Measurements from ENCODE around the gene ZFP92.
"Not testable (repeated sequence)": the region's sequence is repeated elsewhere in the genome, so short reads cannot be mapped to it uniquely, and the experiment has no call there.

The ZFP92 gene, protein sequence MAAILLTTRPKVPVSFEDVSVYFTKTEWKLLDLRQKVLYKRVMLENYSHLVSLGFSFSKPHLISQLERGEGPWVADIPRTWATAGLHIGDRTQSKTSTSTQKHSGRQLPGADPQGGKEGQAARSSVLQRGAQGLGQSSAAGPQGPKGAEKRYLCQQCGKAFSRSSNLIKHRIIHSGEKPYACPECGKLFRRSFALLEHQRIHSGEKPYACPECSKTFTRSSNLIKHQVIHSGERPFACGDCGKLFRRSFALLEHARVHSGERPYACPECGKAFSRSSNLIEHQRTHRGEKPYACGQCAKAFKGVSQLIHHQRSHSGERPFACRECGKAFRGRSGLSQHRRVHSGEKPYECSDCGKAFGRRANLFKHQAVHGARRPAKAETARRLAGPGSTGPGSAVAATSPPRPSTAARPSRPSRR

DNA sequence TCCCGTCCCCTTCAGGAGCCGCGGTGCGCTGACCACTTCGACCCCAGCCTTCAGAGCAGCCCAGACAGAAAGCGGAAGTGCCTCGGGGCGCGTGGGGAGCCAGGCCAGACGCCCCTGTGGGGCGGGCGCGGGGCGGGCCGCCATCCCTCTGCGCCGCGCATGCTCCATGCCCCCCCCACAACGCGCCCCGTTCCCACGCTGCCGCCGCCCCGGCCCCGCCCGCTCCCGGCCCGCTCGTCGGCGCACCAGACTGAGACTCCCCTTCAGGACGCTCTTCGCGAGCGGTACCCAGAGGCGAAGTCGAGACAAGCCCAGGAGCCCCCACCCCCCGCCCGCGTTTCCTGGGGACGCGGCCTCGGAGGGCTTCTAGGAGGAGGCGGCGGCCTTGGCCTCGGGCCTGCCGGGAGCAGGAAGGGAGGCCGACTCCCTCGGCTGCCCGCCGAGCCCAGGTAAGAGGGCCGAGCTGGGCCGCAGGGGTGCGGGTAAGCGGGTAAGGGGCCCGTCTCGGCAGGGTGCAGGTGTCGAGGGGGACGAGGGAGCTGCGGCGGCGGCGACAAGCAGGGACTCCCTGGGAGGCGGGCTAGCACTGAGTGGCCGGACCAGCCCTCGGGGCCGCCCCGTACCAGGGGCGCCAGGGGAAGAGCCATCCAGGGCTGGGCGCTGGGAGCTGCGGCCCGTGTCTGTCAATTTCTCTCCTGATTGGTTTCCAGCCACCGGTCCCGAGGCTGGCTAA, at the start of gene ZFP92:
Gene ZFP92 (plus strand): TSS at position 218 of the 733 bp plus-strand sequence. CDS start 6,851 bp downstream, outside the sequence.
- no peak for DNase-seq (ENCODE audit: low read depth)

DNA sequence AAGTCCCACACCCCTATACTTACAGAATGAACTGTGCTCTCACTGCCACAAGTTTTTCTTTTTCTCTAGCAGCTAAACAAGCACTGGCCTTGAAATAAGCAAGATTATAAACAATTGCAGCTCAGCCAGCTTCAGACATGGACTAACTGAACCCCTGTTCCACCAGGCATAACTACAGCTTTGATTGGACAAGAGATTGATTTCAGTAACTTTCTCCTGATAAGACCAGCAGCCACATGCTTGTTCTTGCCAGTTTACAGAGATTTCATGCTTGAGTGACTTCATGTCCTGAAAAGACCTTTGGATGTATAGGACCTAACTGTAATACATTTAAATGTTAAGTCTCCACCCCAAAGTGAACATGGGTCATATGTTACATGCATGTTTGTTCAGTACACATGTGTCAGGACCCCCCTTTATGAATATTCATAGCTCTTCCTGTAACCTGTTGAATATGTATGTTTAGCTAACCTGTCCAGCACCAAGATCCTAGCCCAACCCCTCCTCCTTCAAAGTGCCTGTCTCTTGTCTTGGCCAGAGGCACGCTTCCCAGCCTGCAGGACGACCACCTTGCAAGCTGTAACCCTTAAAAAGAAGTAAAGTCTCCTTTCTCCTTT, 49.4 kb upstream of the ZFP92 start:
- no peak for DNase-seq (ENCODE audit: low read depth)

DNA sequence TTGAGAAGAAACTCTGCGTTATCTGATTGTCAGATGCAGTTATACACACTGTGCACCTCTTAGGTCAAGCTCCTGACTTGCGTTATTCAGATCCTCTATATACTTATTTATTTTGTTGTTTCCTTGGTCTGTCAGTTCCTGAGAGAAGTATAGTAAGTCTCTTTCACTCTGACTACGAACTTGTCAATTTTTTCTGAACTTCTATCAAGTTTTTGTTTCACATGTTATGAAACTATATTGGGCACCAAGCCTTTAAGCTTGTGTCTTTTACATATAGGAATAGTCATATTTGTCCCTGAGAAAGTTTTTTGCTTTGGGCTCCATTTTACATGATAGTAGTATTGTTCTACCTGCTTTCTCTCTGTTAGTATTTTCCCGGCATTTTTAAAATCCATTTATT, 45.6 kb upstream of the ZFP92 start:
- no peak for DNase-seq (ENCODE audit: low read depth)

DNA sequence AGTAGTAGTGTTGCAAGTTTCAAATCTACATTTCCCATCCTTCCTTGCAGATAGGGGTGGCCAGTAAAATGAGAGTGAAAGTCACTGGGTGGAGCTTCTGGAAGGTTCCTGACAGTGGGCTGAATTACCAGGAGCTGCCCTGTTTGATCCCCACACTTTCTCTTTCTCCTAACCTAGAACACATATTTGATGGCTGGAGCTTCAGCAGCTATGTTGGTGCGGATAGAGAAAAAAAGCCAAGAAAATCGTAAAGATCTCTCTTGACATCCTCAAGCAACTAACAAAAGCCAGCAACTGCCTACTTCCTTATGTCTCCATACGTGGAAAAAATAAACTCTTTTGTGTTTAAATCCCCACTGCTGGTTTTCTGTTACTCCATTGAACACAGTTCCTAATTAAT, 45.2 kb upstream of the ZFP92 start:
- no peak for DNase-seq (ENCODE audit: low read depth)

DNA sequence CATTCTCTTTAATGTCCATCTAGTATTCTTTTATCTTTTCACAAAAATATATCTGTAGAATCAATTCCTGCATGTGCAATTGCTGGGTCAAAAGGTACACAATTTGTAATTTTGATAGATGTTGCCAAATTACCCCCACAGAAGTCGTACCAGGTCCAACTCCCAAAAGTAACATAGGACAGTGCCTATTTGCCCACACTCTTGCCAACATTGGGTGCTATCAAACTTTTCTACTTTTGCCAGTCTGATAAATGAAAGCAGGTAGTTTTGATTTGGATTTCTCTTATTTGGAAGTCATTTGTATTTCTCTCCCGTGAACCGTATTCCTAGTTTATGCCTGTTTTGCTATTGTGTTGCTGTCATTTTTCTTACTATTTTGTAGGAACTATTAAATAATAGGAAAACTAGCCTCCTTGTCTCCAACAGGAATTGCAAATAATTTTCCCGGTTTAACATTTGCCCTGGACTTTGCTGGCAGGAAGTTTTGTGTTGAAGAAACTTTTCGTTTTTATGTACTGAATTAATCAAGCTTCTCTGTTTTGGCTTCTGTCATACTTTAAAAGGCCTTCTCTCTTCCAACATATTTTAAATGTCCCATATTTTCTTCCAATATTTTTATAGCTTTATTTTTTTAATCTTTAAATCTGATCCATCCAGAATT, 44.3 kb upstream of the ZFP92 start:
- no peak for DNase-seq (ENCODE audit: low read depth)

DNA sequence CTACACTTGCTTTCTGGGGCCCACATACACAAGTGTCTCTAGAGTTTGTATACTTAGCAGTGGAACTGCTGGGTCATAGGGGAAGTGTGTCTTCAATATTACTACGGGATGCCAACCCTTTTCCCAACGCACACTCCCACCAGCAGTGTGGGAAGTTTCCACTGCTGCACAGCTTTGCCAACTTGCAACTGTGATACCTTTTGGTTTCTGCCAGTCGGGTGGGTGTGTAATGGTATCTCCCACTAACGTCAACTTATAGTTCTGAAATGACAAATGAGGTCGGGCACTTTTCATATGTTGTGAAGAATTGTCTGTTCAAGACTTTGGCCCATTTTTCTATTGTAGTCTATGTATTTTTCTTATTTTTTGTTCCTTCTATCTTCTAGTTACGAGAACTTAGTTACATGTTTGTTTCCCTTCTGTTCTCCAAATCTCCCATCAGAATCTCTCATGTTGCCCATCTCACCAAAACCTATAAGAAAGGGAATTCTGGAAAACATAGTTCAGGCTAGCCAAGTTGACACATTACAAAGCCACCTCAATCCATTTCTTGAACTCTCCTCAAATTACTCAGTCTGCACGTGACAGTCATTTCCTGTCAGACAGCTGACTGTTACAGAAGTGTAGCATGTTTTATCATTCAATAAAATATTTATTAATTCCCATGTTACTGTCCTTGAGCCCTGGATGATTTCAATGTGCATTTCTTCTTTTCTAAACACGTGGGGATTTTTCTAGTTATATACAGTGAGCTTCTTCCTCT, 40.8 kb upstream of the ZFP92 start:
- DNase-seq (ENCODE audit: low read depth), result no peak

DNA sequence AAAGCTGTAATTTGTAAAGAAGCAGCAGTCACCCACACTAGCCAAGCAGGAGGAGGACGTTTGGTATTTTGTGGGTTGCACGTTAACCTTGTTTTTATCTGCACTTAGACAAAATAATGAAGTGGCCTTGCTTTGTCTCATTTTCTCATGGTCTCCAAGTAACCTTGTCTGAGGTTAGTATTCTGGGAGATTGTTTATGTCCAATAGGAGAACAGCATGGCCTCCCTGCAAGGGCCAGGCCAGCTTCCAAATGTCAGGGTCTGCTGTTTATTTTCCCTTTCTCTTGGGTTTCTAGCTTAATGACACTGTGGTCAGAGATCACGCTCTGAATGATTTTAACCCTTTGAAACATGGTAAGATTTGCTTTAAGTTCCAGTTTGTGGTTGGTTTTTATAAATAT, 40.0 kb upstream of the ZFP92 start:
- no peak for DNase-seq (ENCODE audit: low read depth)

DNA sequence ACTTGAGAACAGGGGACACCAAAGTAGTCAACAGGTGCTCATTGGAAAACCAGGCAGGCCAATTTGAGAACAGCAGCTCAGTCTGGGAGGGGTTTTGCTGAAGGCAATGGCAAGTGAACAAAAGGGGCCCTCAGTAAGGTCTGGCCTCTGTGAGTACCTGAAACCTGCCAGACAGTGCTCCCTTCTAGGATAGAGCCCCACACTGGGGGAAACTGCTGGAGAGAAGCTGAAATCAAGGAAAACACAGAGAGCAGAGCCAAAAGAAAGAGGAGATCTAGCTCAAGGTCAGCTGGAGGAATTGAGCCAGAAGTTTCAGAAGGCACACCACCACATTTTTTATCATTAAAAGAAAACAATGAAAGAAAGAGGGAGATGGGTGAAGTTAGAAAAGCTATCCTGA, 38.3 kb upstream of the ZFP92 start:
- no peak for DNase-seq (ENCODE audit: low read depth)

DNA sequence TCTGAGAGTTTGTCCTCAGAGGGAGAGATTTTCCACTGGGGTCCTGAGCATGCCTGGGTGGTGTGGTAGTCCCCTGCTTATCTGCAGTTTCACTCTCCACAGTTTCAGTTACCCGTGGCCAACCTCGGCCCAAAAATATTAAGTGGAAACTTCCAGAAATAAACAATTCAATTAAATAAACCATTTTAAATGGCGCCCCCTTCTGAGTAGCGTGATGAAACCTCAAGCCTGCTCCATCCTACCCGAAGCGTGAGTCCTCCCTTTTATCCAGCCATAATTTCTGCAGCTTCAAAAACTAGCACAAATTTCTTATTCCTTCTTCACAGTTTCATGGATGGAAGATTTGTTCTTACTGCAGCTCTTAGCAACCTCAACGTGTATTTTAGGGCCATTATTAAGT, 36.8 kb upstream of the ZFP92 start:
- DNase-seq (ENCODE audit: low read depth), result no peak

DNA sequence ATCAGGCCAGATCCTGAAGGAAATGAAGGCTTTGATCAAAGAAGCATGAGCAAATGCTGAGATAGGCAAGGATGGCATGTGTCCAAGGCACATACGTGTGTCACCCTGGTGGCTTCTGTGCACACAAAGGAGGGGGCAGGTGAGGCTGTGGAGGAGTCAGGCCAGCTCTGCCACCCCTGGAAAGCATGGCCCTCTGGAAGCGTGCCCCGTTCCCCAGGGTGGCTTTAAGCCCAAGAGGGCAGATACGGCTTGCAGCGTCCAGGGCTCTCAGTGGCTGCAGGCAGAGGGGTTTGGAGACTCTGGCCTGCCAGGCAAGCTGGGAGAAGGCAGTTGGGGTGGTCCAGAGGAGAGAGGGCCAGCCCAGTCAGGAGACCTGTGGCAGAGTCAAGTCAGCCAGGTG, 35.7 kb upstream of the ZFP92 start:
- DNase-seq (ENCODE audit: low read depth), result no peak

DNA sequence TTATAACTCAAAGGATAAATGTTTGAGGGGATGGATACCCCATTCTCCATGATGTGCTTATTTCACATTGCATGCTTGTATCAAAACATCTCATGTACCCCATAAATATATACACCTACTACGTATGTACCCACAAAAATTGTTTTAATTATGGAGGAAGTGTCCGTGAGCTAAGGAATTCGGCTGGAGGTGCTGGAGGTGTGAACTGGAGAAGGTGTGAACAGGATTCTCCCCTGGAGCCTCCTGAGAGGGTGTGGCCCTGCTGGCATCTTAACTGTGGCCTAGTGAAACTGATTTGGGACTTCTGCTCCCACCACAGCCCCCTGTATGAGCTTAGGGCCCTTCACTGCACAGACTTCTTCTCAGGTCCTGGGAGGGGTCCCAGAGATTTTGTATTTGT, 33.5 kb upstream of the ZFP92 start:
- DNase-seq (ENCODE audit: low read depth), result no peak

DNA sequence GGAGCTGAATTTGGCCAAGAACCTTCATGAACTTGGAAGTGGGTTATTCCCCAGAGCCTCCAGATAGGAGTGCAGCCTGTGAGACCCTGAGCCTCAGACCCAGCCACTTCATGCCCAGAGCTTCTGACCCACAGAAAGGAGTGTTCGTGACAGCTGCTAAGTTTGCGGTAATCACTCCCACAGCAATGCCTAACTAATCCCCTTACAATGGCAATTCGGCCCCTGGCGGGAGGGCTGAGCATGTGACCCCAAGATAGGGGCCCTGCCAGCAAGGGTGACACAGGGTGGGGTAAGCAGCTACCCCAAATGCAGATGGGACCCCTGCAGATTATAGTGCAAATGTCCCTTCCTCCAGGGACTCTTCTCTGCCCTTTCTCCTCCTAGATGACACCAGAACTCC, 32.7 kb upstream of the ZFP92 start:
- DNase-seq (ENCODE audit: low read depth), result no peak

DNA sequence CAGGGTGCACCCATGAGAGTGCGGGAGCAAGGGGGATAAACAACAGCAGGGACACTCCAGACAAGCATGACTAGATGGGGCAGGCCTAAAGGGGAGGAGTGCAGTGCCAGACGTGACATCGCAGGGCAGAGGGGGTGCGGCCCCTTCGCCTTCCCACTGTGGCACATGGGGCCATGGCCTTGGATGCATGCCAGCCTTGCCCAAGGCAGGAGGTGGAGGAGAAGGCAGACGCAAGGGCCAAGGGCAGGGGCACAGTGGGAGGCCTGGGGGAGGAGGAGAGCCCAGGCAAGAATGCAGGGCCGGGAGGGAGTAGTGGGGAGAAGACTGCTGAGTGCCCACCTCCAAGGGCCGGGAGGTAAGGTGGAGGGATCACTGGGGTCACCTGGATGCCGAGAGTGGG, 31.8 kb upstream of the ZFP92 start:
- no peak for DNase-seq (ENCODE audit: low read depth)

DNA sequence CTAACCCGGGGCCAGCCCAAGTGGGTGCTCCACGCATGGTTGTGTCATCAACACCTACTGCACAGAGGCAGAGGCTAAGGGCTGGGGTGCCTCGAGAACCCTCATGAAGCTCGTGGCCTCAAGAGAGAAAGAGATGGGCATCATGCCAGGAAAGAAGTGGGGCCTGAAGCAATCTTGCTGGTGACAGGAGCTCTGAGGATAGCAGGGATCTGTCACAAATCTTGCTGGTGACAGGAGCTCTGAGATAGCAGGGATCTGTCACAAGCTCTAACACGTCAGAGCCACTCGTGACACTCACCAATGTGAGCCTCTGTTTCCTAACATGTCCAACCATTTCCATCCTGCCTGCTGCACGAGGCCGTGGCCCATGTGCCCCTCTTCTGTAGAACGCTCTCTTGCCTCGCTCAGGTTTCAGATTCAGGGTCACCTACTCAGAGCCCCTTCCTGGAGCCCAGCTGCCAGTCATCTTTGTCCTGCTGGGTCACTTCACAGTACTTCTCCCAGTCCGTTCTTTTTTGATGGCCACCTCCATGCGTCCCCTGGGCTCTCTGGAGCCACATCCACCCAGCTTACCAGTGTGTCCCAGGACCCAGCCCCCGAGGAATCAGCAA, 31.2 kb upstream of the ZFP92 start:
- DNase-seq (ENCODE audit: low read depth), result no peak

DNA sequence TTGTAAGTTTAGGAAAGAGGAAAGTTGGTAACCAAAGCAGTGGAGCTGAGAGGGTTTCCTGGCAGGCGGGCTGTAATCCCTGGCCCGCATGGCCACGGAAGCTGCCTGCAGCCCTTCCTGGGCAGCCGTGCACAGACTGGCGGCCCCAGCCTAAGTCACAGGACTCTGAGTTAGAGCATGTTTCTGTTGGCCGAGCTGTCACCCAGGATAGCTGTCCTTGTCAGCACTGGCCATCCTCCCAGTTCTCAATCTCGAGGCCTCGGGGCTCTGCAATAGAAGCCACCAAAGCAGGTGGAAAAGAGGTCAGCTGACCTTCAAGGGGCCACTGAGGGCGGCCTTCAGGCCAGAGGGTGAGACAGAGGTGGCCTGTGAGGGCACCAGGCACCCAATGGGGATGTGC, 30.6 kb upstream of the ZFP92 start:
- DNase-seq (ENCODE audit: low read depth), result peak; percentile 5

DNA sequence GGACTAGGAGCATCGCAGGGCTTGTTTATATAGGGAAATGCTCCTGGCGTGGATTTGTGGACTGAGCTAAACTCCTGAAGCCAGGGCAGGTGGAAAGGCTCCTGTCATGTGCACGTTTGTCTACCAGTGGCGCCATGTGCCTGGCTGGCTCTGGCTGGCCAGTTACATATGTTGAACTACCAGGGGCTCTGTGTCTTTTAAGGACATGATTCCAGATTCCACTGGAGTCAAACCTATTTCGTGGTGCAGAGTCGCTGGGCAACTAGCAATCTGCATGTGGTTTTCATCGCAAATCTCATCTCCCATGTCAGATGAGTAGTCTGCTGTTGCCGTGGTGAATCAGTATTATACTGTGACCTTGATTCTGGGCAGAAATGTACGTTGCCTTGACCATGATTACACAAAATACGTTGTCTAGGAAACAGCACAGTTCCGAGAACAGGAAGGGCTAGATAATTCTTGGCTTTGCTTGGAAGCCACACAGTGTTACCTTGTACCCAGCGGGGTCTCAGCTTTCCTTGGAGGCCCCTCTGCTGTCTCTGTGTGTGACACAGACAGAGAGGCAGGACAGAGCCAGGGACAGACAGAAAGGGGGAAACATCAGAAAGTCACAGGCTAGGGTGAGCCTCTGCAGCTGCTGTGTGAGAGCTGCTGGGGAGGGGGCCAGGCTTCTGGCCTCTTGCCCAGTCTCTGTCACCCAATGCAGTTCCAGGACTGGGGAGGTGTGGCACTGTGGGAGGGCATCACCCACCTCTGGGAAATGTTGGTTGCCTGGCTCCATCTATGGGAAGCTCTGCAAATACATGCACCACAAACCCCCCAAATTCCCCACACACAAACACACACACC, 29.4 kb upstream of the ZFP92 start:
- DNase-seq (ENCODE audit: low read depth), result peak; percentile 97

DNA sequence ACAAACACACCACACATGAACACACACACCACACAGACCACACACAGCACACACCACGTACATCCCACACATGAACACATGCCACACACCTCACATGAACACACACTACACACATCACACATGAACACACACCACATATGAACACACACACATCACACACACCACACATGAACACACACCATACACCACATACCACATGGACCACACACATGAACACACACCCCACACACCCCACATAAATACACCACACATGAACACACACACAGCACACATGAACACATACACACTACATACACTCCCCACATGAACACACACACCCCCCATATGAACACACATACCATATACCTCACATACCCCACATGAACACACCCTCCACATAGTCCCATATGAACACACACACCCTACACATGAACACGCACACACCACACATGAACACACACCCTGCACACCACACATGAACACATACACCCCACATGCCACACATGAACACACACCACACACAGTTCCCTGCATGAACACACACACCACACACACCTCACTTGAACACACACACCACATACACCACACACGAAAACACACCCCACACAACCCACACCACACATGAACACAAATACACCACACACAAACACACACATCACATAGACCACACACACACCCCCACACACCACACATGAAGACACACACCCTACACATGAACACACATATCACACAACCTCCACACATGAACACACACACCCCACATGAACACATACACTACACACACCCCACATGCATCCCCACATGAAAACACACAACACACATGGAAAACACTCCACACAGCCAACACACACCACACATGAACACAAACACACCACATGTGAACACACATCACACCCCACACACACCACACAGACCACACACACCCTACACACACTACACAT, 28.4 kb upstream of the ZFP92 start:
- no peak for DNase-seq (ENCODE audit: low read depth)

DNA sequence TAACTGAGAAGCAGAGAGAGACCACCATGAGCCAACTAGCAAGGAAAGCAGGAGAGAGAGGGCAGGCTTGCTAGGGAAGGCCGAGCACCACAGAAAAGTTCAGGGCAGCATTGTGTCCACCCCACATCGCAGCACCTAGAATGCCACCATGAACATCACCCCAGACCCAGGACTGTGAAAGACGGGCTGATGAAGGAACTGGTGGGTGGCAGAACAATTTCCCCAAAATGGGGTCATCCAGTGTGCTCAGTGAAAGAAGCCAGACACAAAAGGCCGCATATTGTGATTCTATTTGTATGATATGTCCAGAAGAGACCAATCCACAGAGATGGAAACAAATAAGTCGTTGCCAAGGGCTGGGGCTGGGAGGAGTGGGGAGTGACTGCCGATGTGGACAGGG, 26.9 kb upstream of the ZFP92 start:
- DNase-seq (ENCODE audit: low read depth), result no peak

DNA sequence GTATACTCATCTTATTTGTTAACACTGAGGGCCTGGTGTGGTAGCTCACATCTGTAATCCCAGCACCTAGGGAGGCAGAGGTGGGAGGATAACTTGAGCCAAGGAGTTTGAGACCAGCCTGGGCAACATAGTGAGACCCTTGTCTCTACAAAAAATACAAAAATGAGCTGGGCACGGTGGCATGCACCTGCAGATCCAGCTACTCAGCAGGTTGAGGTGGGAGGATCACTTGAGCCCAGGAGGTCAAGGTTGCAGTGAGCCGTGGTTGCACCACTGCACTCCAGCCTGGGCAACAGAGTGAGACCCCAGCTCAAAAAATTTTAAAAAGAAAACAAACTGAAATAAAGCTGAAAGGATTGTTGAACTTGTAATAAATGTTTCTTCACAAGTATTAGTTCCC, 26.3 kb upstream of the ZFP92 start:
- DNase-seq (ENCODE audit: low read depth), result not testable (repeated sequence)
